H9 (cell line): ENCODE data around the gene MXRA5. TPM values are rescaled to one million over a fixed set of nuclear protein-coding genes. Genes with fewer than 3 reads are reported as not detected.

Experiments
- DNase-seq: peaks from one replicate; pipeline ENCODE4 v3.0.0-alpha.2; 2017
- H2AFZ ChIP-seq: one replicate; pipeline ENCODE4 v1.6.1; 2013; ENCODE audit warnings: mild to moderate bottlenecking, low read length, control low read depth, moderate library complexity
- H2AK5ac ChIP-seq: 2 replicates; pipeline ENCODE4 v1.6.1; 2013; ENCODE audit warnings: low read length, control low read depth, mixed read lengths; ENCODE audit not compliant: insufficient read length
- H2BK120ac ChIP-seq: one replicate; pipeline ENCODE4 v1.6.1; 2013; ENCODE audit warnings: low read depth, mild to moderate bottlenecking, low read length, control low read depth, inconsistent platforms; ENCODE audit not compliant: poor library complexity, severe bottlenecking
- H2BK12ac ChIP-seq: 2 replicates; pipeline ENCODE4 v1.6.1; 2013; ENCODE audit warnings: low read length, control low read depth, mixed read lengths, low read depth; ENCODE audit not compliant: insufficient read length
- H2BK15ac ChIP-seq: 2 replicates; pipeline ENCODE4 v1.6.1; 2013; ENCODE audit warnings: low read depth, low read length, control low read depth
- H2BK20ac ChIP-seq: one replicate; pipeline ENCODE4 v1.6.1; 2013; ENCODE audit warnings: low read depth, mild to moderate bottlenecking, low read length, control low read depth, inconsistent platforms; ENCODE audit not compliant: poor library complexity, severe bottlenecking
- H2BK5ac ChIP-seq: 2 replicates; pipeline ENCODE4 v1.6.1; 2013; ENCODE audit warnings: low read length, control low read depth, mixed read lengths; ENCODE audit not compliant: insufficient read length
- H3K14ac ChIP-seq: 2 replicates; pipeline ENCODE4 v1.6.1; 2013; ENCODE audit warnings: low read length, control low read depth; ENCODE audit not compliant: insufficient read depth
- H3K18ac ChIP-seq: 2 replicates; pipeline ENCODE4 v1.6.1; 2013; ENCODE audit warnings: low read depth, mild to moderate bottlenecking, mixed read lengths, low read length, control low read depth; ENCODE audit not compliant: insufficient read length
- H3K23ac ChIP-seq: 2 replicates; pipeline ENCODE4 v1.6.1; 2013; ENCODE audit warnings: low read length, control low read depth, mixed read lengths, low read depth; ENCODE audit not compliant: insufficient read length
- H3K23me2 ChIP-seq: 2 replicates; pipeline ENCODE4 v1.6.1; 2013; ENCODE audit warnings: low read depth, mild to moderate bottlenecking, mixed read lengths, low read length, control low read depth; ENCODE audit not compliant: insufficient read length, poor library complexity, severe bottlenecking
- H3K27ac ChIP-seq: 2 replicates; pipeline ENCODE4 v1.5.1; 2013; ENCODE audit warnings: low read length, control low read depth, mixed read lengths, low read depth; ENCODE audit not compliant: insufficient read length
- H3K27me3 ChIP-seq: 2 replicates; pipeline ENCODE4 v1.6.1; 2013; ENCODE audit warnings: low read length, control low read depth, inconsistent platforms; ENCODE audit not compliant: insufficient read depth
- H3K4ac ChIP-seq: 2 replicates; pipeline ENCODE4 v1.6.1; 2013; ENCODE audit warnings: low read depth, mild to moderate bottlenecking, control low read depth, inconsistent platforms, low read length, moderate library complexity
- H3K4me1 ChIP-seq: 2 replicates; pipeline ENCODE4 v1.6.1; 2013; ENCODE audit warnings: low read length, control low read depth, inconsistent platforms; ENCODE audit not compliant: insufficient read depth
- H3K4me2 ChIP-seq: 2 replicates; pipeline ENCODE4 v1.6.1; 2013; ENCODE audit warnings: low read length, control low read depth, mixed read lengths; ENCODE audit not compliant: insufficient read length, insufficient read depth
- H3K56ac ChIP-seq: 2 replicates; pipeline ENCODE4 v1.6.1; 2013; ENCODE audit warnings: low read depth, mild to moderate bottlenecking, mixed read lengths, low read length, control low read depth; ENCODE audit not compliant: insufficient read length
- H3K79me1 ChIP-seq: 2 replicates; pipeline ENCODE4 v1.6.1; 2013; ENCODE audit warnings: low read depth, mild to moderate bottlenecking, moderate library complexity, low read length, control low read depth, inconsistent platforms; ENCODE audit not compliant: insufficient read depth, poor library complexity, severe bottlenecking
- H3K79me2 ChIP-seq: 2 replicates; pipeline ENCODE4 v1.6.1; 2013; ENCODE audit warnings: low read length, control low read depth, inconsistent platforms; ENCODE audit not compliant: insufficient read depth
- H3K9ac ChIP-seq: 2 replicates; pipeline ENCODE4 v1.6.1; 2013; ENCODE audit warnings: low read length, control low read depth, mixed read lengths; ENCODE audit not compliant: insufficient read length; ENCODE audit errors: extremely low read depth
- H3K9me3 ChIP-seq: one replicate; pipeline ENCODE4 v1.6.1; 2013; ENCODE audit warnings: low read depth, low read length, inconsistent platforms; ENCODE audit not compliant: control insufficient read depth
- H3T11ph ChIP-seq: one replicate; pipeline ENCODE4 v1.6.1; 2013; ENCODE audit warnings: mild to moderate bottlenecking, low read length, control low read depth, inconsistent platforms
- H4K20me1 ChIP-seq: one replicate; pipeline ENCODE4 v1.6.1; 2013; ENCODE audit not compliant: control insufficient read depth, insufficient read length, insufficient read depth
- H4K5ac ChIP-seq: 2 replicates; pipeline ENCODE4 v1.6.1; 2013; ENCODE audit warnings: low read depth, mild to moderate bottlenecking, mixed read lengths, low read length, control low read depth; ENCODE audit not compliant: insufficient read length
- H4K8ac ChIP-seq: replicated peaks from 2 replicates; pipeline ENCODE4 v1.6.1; 2013; ENCODE audit warnings: low read length, control low read depth, mixed read lengths, low read depth; ENCODE audit not compliant: insufficient read length
- H4K91ac ChIP-seq: 2 replicates; pipeline ENCODE4 v1.6.1; 2013; ENCODE audit warnings: low read depth, mild to moderate bottlenecking, moderate library complexity, mixed read lengths, low read length, control low read depth; ENCODE audit not compliant: insufficient read length
- H3K27ac Mint-ChIP-seq, 3 experiments: 2 replicates in 2 of 3; 3 replicates in 1 of 3; pipeline ENCODE4 v1.8.0; 2020 to 2021; ENCODE audit warnings: mixed read lengths in 3 of 3, mild to moderate bottlenecking in 1 of 3, moderate library complexity in 1 of 3
- H3K27me3 Mint-ChIP-seq: 2 replicates; pipeline ENCODE4 v1.8.0; 2021; ENCODE audit warnings: low read depth, mild to moderate bottlenecking, moderate library complexity, mixed read lengths
- H3K36me3 Mint-ChIP-seq, 3 experiments: 2 replicates in 2 of 3; 3 replicates in 1 of 3; pipeline ENCODE4 v1.8.0; 2020 to 2021; ENCODE audit warnings: low read depth in 3 of 3, mixed read lengths in 3 of 3; ENCODE audit not compliant: insufficient read depth in 1 of 3
- H3K4me1 Mint-ChIP-seq, 2 experiments: 2 replicates each; pipeline ENCODE4 v1.8.0; 2020; ENCODE audit warnings: mixed read lengths in 2 of 2
- H3K4me3 Mint-ChIP-seq, 2 experiments: 2 replicates in 1 of 2; 3 replicates in 1 of 2; pipeline ENCODE4 v1.8.0; 2020 to 2021; ENCODE audit warnings: mild to moderate bottlenecking in 2 of 2, mixed read lengths in 2 of 2, moderate library complexity in 1 of 2
- H3K9me3 Mint-ChIP-seq, 2 experiments: 2 replicates in 1 of 2; 3 replicates in 1 of 2; pipeline ENCODE4 v1.8.0; 2020; ENCODE audit warnings: mild to moderate bottlenecking in 2 of 2, mixed read lengths in 2 of 2, moderate library complexity in 1 of 2
- CTCF ChIP-seq: fragments of 200-600 bp; sonication (generic); conservative IDR thresholded peaks from 3 replicates; pipeline ENCODE4 v1.8.0; 2021; ENCODE audit warnings: antibody characterized with exemption, mild to moderate bottlenecking
- WGBS: extraction: QIAGEN DNeasy Blood & Tissue Kit; methylation state at CpG from one replicate; pipeline ENCODE4 v1.1.7; 2013; ENCODE audit warnings: missing lambda C conversion rate, low lambda C conversion rate, mixed read lengths; ENCODE audit not compliant: insufficient read length; ENCODE audit errors: extremely low coverage; 5-methylcytosine and 5-hydroxymethylcytosine counted together
- total RNA-seq: library from RNA; stranded (reverse); gene quantifications from 2 replicates; pipeline ENCODE4 v1.2.1, GENCODE V29; 2021

The MXRA5 gene
- total RNA-seq, 1 experiment from 2014 or later = 1.0 TPM

DNA sequence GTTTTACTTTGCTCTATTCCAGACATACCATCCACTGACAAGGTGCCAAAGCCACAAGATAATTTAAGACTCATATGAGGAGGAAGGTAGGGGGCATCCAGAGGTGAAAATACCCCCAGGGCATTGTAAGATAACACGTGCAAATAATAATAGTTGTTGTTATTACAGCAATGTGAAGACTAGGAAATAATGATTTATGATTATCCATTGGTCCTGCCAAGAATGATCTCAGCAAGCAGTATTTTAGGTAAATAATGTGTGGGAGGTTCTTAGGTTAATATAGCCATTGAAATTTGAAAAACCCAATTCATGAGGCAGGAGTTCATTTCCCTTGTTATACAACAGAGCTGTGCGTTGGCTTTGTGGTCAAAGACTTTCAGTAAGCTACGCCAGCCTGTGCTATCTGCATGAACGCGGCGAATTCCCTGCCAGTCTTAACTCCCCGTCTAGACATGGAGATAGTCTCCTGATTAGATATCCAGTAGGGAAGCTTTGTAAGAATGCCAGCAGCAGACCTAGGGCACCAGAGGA, 47.2 kb upstream of the MXRA5 start:
- no peaks in the 10 kb centered on the region for H3K9me3 ChIP-seq
- no peaks in the 10 kb centered on the region for H4K20me1 ChIP-seq
- no peak overlapping the region for H2AFZ ChIP-seq
- no peak for TF ChIP-seq CTCF
- H2BK20ac ChIP-seq = no peak overlapping the region
- H4K8ac ChIP-seq = no peak overlapping the region
- no peak for DNase-seq
- H3K27ac ChIP-seq = no peak overlapping the region
- Mint-ChIP-seq H3K4me3 (no peak overlapping the region), H3K27me3 (peaks cover 3% of the 10 kb centered on the region), H3K9me3 (no peaks in the 10 kb centered on the region; a peak in 1 of 5 replicates), H3K27ac (no peak overlapping the region), H3K4me1 (0 out of 4 replicates have a peak, but pooled peaks cover 0 to under 1% of the 10 kb centered on the region in 2 experiments), H3K36me3 (no peaks in the 10 kb centered on the region; a peak in 1 of 7 replicates)
- no peak overlapping the region for H3K18ac ChIP-seq
- H3K79me1 ChIP-seq = no peaks in the 10 kb centered on the region
- H3K4me1 ChIP-seq = no peaks in the 10 kb centered on the region
- no peak overlapping the region for H2BK120ac ChIP-seq
- no peak overlapping the region for H4K91ac ChIP-seq
- H2BK5ac ChIP-seq = no peak overlapping the region
- H2BK12ac ChIP-seq = no peak overlapping the region
- H2BK15ac ChIP-seq = no peak overlapping the region
- no peak overlapping the region for H3K9ac ChIP-seq
- no peak overlapping the region for H2AK5ac ChIP-seq
- H3K56ac ChIP-seq = no peak overlapping the region
- H3K23ac ChIP-seq = no peak overlapping the region
- H4K5ac ChIP-seq = no peak overlapping the region
- no peaks in the 10 kb centered on the region for H3K27me3 ChIP-seq
- no peak overlapping the region for H3K4ac ChIP-seq
- no peak overlapping the region for H3T11ph ChIP-seq
- H3K79me2 ChIP-seq = no peaks in the 10 kb centered on the region
- no peak overlapping the region for H3K4me2 ChIP-seq
- H3K23me2 ChIP-seq = no peaks in the 10 kb centered on the region
- no CpG with 5 or more reads among the region's 7 CpGs for WGBS
- no peak overlapping the region for H3K14ac ChIP-seq
